ENCODE data around the gene CASKIN2.
"Not testable (repeated sequence)": the region's sequence is repeated elsewhere in the genome, so short reads cannot be mapped to it uniquely, and the experiment has no call there.

The CASKIN2 gene

GRCh38 chr17:75459590-75460267, 55.6 kb downstream of the CASKIN2 start:
- no peak for DNase-seq

DNA sequence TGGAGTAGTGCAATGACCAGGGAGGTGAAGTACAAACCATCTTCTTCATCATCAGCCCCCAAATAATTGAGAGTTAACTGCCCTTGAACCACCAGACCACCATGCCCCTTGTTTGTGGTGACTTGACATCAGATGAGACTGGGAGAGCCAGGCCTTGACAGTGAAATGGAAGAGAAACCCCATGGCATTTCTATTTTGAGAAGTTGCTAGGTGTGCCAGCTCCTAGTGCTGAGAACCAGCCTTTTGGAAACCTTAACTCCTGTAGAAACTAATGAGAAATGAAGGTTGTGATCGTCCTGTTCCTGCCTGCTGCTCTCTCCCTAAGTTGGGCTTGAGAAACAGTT, 56.1 kb downstream of the CASKIN2 start:
- no peak for DNase-seq

GRCh38 chr17:75457047-75457654, 58.2 kb downstream of the CASKIN2 start:
- no peak for DNase-seq

DNA sequence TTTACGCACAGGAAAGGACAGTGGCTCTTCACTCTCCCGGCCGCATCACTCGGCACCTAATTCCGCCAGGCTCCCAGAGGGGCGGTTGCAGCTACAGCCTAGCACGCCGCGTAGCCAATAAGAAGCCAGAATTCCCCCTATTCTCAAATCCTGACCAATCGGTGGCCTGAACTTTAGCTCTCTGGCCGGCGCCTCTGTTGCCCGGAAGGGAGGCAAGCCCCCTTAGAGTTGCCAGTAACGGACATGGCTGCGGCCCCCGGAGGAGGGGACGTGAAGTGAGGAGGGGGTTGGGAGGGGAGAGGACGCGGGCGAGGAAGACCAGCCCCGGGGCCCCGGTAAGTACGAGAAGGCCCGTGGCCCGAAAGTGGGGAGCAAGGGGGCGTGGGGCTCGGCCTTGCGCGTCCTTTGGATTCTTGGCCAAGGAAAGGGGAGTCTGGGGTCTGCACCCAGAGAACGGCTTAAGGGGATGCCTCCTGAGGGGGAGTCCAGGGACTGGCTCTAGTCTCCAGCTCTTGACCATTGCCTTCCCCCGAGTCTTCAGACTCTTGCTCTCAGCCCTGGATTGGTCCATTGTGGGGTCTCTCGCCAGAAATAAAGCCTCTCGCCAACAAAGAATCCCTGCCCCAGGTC, 58.8 kb downstream of the CASKIN2 start, which contains the start of gene TMEM94:
Gene TMEM94, plus strand, starts transcription at position 219 of the 630 bp plus-strand sequence. CDS start 15,271 bp downstream, outside the sequence.
- peak; percentile 85 to 89 for DNase-seq

DNA sequence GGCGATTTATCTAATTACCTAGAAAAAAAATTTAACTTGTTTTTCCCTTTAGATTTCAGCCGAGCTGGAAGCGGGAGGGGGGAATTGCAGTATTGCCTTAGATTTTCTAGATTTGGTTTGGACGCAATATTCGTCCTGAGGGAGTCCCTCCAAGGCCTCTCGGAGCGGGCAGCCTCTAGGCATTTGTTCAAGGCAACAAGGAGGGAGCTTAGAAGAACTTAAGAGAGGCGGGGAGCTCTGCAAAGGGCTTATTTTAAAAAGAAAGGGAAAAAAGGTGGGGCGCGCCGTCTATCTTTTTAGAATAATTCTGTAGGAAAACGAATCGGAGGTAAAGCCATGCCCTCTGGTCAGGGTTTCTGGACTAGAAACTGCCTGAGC, 59.3 kb downstream of the CASKIN2 start:
- DNase-seq: no peak

DNA sequence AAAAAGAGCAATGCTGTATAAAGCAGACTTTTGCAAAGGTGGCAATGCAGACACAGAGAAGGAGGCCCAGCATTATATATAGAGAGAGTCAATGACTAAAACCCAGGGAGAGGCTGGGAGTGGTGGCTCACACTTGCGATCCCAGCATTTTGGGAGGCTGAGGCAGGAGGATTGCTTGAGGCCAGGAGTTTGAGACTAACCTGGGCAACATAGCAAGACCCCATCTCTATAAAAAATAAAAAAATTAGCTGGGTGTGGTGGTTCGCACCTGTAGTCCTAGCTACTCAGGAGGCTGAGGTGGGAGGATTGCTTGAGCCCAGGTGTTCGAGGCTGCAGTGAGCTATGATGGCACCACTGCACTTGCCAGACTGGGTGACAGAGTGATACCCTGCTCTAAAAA, 60.7 kb downstream of the CASKIN2 start:
- not testable (repeated sequence) for DNase-seq

- no peak for DNase-seq
Observed at GRCh38 chr17:75454193-75454592, 61.1 kb downstream of the CASKIN2 start.

DNA sequence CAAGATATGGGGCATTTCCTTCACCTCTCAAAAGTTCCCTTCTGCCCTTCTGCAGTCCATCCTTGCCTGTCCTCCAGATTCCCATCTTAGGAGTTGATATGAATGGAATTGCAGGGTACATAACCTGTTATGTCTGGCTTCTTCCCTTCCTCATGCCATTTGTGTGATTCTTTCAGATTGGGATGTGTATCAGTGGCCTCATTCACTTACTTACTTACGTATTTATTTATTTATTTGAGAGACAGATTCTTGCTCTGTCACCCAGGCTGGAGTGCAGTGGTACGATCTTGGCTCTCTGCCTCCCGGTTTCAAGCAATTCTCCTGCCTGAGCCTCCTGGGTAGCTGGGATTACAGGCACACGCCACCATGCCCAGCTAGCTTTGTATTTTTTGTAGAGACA, 65.1 kb downstream of the CASKIN2 start:
- no peak for DNase-seq
